Ascending aorta (tissue), 2 donors: ENCODE results near the gene ABCC8. TPM values are rescaled to one million over a fixed set of nuclear protein-coding genes. Genes with fewer than 3 reads are reported as not detected.

Source experiments
- DNase-seq, 2 donors: peaks; one replicate each; pipeline ENCODE4 v3.0.0-alpha.2; 2019; ENCODE audit warnings: low spot score in 2 of 2
- H3K27ac ChIP-seq, 2 donors: fragments of 200-600 bp; sonication (generic); one replicate each; pipeline ENCODE4 v1.5.1; 2016 to 2017; ENCODE audit warnings: mild to moderate bottlenecking in 1 of 2
- H3K27me3 ChIP-seq: fragments of 200-600 bp; sonication (generic); one replicate; pipeline ENCODE4 v1.5.1; 2017
- H3K36me3 ChIP-seq, 2 donors: fragments of 200-600 bp; sonication (generic); one replicate each; pipeline ENCODE4 v1.5.1; 2016
- H3K4me1 ChIP-seq, 2 donors: fragments of 200-600 bp; sonication (generic); one replicate each; pipeline ENCODE4 v1.5.1; 2016 to 2017; ENCODE audit warnings: mild to moderate bottlenecking in 1 of 2
- H3K4me3 ChIP-seq, 2 donors: fragments of 200-600 bp; sonication (generic); one replicate each; pipeline ENCODE4 v1.5.1; 2016 to 2017; ENCODE audit warnings: mild to moderate bottlenecking in 1 of 2
- H3K9me3 ChIP-seq, 2 donors: fragments of 200-600 bp; sonication (generic); one replicate each; pipeline ENCODE4 v1.5.1; 2016
- CTCF ChIP-seq, 3 experiments: fragments of 200-600 bp in 2 of 3; fragments of 450-650 bp in 1 of 3; sonication (generic) in 2 of 3; IDR thresholded peaks; one replicate each; pipeline ENCODE4 v1.5.1; 2016 to 2019; ENCODE audit warnings: antibody characterized with exemption in 3 of 3, mild to moderate bottlenecking in 1 of 3, moderate library complexity in 1 of 3
- intact Hi-C: fragments of 100-400 bp; cut with DNase I; formaldehyde crosslinking; loops from one replicate; pipeline ENCODE4 v1.15.1; 2023
- total RNA-seq: library from RNA; depleted of rRNA; stranded (reverse); fragments of >200 nt; gene quantifications from one replicate; pipeline ENCODE4 v1.1.0, GENCODE V29; 2016

ABCC8 gene
- total RNA-seq, 1 donor from 2014 or later: not detected

DNA sequence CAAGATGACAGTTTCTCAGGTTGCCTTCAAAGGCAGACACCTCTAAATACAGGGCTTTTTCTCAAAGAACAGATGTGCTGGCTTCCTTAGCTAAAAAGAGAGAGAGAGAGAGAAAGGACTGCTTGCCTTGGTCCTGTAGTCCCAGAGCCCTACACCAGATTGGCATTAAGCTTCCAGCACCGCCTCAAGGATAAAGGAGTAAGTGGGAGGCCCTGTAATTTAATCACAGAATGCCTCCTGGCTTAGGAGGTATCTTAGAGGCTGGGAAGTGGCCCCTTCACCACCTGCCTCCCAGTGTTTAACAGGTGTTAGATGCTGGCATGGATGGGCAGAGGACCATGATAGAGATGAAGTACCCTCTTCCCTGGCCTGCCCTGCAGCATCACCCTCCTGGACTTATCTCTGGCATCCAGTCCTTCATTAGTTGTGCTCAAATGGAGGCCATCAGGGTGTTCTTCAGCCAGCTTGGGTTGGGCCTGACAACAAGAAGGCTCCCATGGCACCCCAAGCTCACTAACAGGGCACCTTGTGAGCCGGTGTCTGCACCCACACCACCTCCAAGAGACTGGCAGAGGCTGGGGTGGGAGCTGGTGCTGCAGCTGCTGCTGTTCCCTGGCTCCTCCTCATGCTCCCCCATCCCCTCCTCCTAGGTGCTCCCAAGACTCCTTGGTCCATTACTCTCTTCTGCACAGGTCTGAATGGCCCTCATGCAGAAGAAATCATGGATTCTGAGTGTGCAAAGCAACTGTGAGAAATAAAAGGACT is 32.5 kb downstream of the ABCC8 start:
- H3K4me3 ChIP-seq: no peak overlapping the region
- no peaks in the 10 kb centered on the region for H3K9me3 ChIP-seq
- no peaks in the 10 kb centered on the region for H3K36me3 ChIP-seq
- no peak overlapping the region for H3K27ac ChIP-seq
- no peaks in the 10 kb centered on the region for H3K4me1 ChIP-seq
- H3K27me3 ChIP-seq: no peaks in the 10 kb centered on the region
- DNase-seq: no peak
- intact Hi-C loops: no loop called here
- TF ChIP-seq CTCF (IDR thresholded peaks at IDR 0.05): no peak

DNA sequence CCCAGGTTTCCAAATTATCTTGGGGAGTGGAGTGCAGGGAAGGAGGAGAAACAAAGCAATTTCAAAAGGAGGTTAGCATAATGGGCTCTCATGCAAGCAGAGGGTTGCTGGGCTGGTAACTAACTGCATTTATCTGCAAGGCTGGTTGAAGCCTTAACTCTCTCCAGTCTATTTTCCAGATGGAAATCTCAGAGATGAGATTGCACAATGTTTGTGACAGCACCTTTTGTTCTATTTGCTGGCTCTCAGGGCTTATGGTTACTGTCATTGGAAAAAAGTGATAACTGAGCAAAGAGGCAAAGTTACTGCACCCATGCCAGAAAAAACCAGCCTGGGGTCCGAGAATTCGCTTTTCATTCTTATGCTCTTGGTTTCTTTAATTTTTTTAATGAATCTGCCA is 33.2 kb downstream of the ABCC8 start:
- H3K36me3 ChIP-seq: no peaks in the 10 kb centered on the region
- TF ChIP-seq CTCF (IDR thresholded peaks at IDR 0.05): no peak
- H3K9me3 ChIP-seq: no peaks in the 10 kb centered on the region
- H3K27ac ChIP-seq: no peak overlapping the region
- no peak overlapping the region for H3K4me3 ChIP-seq
- DNase-seq: no peak
- intact Hi-C loops: no loop called here
- no peaks in the 10 kb centered on the region for H3K27me3 ChIP-seq
- no peaks in the 10 kb centered on the region for H3K4me1 ChIP-seq

GRCh38 chr11:17443000-17443399 is 33.6 kb downstream of the ABCC8 start:
- Histone ChIP-seq H3K9me3 (no peaks in the 10 kb centered on the region), H3K36me3 (no peaks in the 10 kb centered on the region), H3K27me3 (no peaks in the 10 kb centered on the region), H3K27ac (no peak overlapping the region), H3K4me3 (no peak overlapping the region), H3K4me1 (no peaks in the 10 kb centered on the region)
- intact Hi-C loops: no loop called here
- no peak for TF ChIP-seq CTCF (IDR thresholded peaks at IDR 0.05)
- no peak for DNase-seq

GRCh38 chr11:17439316-17439782 is 37.3 kb downstream of the ABCC8 start:
- no peak for TF ChIP-seq CTCF (IDR thresholded peaks at IDR 0.05)
- Histone ChIP-seq H3K27ac (no peak overlapping the region), H3K27me3 (no peaks in the 10 kb centered on the region), H3K36me3 (no peaks in the 10 kb centered on the region), H3K4me3 (no peak overlapping the region), H3K4me1 (no peaks in the 10 kb centered on the region), H3K9me3 (no peaks in the 10 kb centered on the region)
- no peak for DNase-seq
- intact Hi-C loops: no loop called here

GRCh38 chr11:17437366-17437765 is 39.3 kb downstream of the ABCC8 start:
- TF ChIP-seq CTCF (IDR thresholded peaks at IDR 0.05): no peak
- Histone ChIP-seq H3K27ac (no peak overlapping the region), H3K27me3 (no peaks in the 10 kb centered on the region), H3K4me3 (no peak overlapping the region), H3K9me3 (no peaks in the 10 kb centered on the region), H3K4me1 (no peaks in the 10 kb centered on the region), H3K36me3 (no peaks in the 10 kb centered on the region)
- intact Hi-C loops: no loop called here
- no peak for DNase-seq
